ENCODE data around the gene B3GALT6. TPM values are rescaled to one million over a fixed set of nuclear protein-coding genes. Genes with fewer than 3 reads are reported as not detected.

B3GALT6 gene
- total RNA-seq, 1 experiment from 2014 or later = 20.0 TPM

DNA sequence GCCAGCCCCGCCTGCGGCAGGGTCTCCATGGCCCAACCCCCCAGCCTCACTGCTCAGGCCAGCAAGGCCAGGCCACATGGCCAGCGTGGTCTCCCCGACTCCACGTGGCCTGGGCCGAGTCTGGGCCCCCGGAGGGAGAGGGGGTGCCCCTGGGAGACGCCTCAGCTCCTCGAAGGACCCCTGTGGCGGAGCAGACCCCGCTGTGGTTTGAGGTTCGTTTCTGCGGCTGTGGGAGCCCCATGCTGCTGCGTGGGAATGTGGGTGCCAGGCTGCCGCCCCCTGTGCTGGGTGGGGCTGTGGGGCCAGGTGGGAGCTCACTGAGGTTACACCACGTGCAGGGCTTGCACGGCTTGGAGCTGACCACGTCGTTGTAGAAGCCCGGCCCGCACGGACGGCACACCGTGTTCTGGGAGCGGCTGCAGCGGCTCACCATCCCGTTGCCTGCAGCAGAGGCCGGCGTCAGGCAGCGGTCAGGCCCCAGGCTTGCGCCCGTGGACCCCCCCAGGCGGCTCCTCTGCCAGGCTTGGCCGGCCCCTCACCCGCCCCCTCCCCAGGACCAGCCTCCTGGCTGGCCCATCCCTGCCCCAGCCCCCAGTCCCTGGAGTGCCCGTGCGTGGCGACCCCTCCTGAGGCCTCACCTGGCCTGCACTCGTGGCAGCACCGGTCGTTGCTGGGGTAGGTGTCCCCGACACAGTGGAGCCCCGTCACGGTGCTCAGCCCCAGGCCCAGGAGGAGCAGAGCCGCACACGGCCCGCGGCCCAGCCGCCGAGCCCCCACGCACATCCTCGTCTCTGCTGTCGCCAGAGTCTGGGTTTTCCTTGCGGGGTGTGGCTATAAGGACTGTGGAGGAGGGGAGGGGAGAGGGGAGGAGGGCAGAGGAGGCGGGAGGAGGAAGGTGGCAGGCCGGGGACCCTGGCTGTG lies 18.4 kb upstream of the B3GALT6 start, which contains the start of gene TNFRSF4 (continued):
- TF ChIP-seq, protein P1, sequence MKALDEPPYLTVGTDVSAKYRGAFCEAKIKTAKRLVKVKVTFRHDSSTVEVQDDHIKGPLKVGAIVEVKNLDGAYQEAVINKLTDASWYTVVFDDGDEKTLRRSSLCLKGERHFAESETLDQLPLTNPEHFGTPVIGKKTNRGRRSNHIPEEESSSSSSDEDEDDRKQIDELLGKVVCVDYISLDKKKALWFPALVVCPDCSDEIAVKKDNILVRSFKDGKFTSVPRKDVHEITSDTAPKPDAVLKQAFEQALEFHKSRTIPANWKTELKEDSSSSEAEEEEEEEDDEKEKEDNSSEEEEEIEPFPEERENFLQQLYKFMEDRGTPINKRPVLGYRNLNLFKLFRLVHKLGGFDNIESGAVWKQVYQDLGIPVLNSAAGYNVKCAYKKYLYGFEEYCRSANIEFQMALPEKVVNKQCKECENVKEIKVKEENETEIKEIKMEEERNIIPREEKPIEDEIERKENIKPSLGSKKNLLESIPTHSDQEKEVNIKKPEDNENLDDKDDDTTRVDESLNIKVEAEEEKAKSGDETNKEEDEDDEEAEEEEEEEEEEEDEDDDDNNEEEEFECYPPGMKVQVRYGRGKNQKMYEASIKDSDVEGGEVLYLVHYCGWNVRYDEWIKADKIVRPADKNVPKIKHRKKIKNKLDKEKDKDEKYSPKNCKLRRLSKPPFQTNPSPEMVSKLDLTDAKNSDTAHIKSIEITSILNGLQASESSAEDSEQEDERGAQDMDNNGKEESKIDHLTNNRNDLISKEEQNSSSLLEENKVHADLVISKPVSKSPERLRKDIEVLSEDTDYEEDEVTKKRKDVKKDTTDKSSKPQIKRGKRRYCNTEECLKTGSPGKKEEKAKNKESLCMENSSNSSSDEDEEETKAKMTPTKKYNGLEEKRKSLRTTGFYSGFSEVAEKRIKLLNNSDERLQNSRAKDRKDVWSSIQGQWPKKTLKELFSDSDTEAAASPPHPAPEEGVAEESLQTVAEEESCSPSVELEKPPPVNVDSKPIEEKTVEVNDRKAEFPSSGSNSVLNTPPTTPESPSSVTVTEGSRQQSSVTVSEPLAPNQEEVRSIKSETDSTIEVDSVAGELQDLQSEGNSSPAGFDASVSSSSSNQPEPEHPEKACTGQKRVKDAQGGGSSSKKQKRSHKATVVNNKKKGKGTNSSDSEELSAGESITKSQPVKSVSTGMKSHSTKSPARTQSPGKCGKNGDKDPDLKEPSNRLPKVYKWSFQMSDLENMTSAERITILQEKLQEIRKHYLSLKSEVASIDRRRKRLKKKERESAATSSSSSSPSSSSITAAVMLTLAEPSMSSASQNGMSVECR (CRISPR knock-in tag; IDR thresholded peaks at IDR 0.05; ENCODE audit: borderline replicate concordance) = no peak
- TF ChIP-seq CBFB (CRISPR knock-in tag; IDR thresholded peaks at IDR 0.05; ENCODE audit: low read depth) (no peak), SP1 (CRISPR knock-in tag; conservative IDR thresholded peaks at IDR 0.05) (no peak), JAZF1 (CRISPR knock-in tag; IDR thresholded peaks at IDR 0.05) (no peak), HMGA2 (CRISPR knock-in tag; IDR thresholded peaks at IDR 0.05) (no peak)
- TF ChIP-seq, protein P2, sequence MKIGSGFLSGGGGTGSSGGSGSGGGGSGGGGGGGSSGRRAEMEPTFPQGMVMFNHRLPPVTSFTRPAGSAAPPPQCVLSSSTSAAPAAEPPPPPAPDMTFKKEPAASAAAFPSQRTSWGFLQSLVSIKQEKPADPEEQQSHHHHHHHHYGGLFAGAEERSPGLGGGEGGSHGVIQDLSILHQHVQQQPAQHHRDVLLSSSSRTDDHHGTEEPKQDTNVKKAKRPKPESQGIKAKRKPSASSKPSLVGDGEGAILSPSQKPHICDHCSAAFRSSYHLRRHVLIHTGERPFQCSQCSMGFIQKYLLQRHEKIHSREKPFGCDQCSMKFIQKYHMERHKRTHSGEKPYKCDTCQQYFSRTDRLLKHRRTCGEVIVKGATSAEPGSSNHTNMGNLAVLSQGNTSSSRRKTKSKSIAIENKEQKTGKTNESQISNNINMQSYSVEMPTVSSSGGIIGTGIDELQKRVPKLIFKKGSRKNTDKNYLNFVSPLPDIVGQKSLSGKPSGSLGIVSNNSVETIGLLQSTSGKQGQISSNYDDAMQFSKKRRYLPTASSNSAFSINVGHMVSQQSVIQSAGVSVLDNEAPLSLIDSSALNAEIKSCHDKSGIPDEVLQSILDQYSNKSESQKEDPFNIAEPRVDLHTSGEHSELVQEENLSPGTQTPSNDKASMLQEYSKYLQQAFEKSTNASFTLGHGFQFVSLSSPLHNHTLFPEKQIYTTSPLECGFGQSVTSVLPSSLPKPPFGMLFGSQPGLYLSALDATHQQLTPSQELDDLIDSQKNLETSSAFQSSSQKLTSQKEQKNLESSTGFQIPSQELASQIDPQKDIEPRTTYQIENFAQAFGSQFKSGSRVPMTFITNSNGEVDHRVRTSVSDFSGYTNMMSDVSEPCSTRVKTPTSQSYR (CRISPR knock-in tag; IDR thresholded peaks at IDR 0.05) = no peak

DNA sequence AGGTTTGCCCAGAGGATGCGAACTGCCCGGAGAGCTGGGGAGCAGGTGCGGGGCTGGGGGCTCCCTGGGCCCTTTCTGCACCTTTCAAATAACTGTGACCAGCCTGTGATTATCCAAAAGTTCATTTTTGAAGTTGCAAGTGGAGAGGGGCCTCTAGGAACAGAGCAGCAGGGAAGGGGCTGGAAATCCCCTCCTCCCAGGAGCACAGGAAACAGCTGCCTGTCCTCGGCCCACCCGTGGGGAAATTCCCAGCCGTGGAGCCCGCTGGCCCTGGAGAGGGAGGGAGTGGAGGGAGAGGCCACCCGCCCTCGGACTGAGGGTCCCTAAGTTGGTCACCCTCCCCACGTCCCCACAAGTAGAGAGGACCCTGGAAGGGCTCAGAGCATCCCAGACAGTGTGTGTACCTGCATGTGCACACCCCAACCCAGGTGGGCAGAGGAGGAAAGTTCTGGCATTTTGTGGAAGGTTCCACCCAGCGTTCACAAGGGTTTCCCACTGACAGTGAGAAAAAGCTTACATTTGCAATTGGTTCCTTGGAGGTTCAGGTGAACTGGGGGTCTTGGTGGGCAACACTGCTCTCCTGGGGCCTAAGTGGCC lies 16.9 kb upstream of the B3GALT6 start:
- Mint-ChIP-seq H3K27ac (no peak overlapping the region), H3K4me3 (no peak overlapping the region), H3K36me3 (no peaks in the 10 kb centered on the region), H3K4me1 (no peaks in the 10 kb centered on the region), H3K9me3 (no peaks in the 10 kb centered on the region), H3K27me3 (ENCODE audit: low read depth) (no peaks in the 10 kb centered on the region)
- ChIA-PET CTCF (no interaction called here), POLR2A (interaction anchor here (1.2 kb wide), 1 partner anchor 22 kb away, joined by 4 read pairs; no protein-coding TSS in a partner anchor)
- DNase-seq (ENCODE audit: low spot score) (no peak), ATAC-seq (no peak)
- TF ChIP-seq SOX15 (CRISPR knock-in tag; IDR thresholded peaks at IDR 0.05) (no peak), ZNF263 (CRISPR knock-in tag; IDR thresholded peaks at IDR 0.05; ENCODE audit: low read depth) (no peak), EMX1 (CRISPR knock-in tag; IDR thresholded peaks at IDR 0.05) (no peak), HMGA2 (CRISPR knock-in tag; IDR thresholded peaks at IDR 0.05) (no peak), TEAD4 (CRISPR knock-in tag; IDR thresholded peaks at IDR 0.05) (no peak), MXD4 (CRISPR knock-in tag; IDR thresholded peaks at IDR 0.05; ENCODE audit: borderline replicate concordance) (no peak), FOXP1 (CRISPR knock-in tag; IDR thresholded peaks at IDR 0.05; ENCODE audit: borderline replicate concordance) (no peak), NR3C1 (CRISPR knock-in tag; conservative IDR thresholded peaks at IDR 0.05; ENCODE audit: low read depth) (no peak), TEAD1 (CRISPR knock-in tag; IDR thresholded peaks at IDR 0.05) (no peak), ZNF138 (CRISPR knock-in tag; conservative IDR thresholded peaks at IDR 0.05) (no peak)
- TF ChIP-seq, protein P3, sequence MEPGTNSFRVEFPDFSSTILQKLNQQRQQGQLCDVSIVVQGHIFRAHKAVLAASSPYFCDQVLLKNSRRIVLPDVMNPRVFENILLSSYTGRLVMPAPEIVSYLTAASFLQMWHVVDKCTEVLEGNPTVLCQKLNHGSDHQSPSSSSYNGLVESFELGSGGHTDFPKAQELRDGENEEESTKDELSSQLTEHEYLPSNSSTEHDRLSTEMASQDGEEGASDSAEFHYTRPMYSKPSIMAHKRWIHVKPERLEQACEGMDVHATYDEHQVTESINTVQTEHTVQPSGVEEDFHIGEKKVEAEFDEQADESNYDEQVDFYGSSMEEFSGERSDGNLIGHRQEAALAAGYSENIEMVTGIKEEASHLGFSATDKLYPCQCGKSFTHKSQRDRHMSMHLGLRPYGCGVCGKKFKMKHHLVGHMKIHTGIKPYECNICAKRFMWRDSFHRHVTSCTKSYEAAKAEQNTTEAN (CRISPR knock-in tag; IDR thresholded peaks at IDR 0.05) = no peak
- TF ChIP-seq, protein P4, sequence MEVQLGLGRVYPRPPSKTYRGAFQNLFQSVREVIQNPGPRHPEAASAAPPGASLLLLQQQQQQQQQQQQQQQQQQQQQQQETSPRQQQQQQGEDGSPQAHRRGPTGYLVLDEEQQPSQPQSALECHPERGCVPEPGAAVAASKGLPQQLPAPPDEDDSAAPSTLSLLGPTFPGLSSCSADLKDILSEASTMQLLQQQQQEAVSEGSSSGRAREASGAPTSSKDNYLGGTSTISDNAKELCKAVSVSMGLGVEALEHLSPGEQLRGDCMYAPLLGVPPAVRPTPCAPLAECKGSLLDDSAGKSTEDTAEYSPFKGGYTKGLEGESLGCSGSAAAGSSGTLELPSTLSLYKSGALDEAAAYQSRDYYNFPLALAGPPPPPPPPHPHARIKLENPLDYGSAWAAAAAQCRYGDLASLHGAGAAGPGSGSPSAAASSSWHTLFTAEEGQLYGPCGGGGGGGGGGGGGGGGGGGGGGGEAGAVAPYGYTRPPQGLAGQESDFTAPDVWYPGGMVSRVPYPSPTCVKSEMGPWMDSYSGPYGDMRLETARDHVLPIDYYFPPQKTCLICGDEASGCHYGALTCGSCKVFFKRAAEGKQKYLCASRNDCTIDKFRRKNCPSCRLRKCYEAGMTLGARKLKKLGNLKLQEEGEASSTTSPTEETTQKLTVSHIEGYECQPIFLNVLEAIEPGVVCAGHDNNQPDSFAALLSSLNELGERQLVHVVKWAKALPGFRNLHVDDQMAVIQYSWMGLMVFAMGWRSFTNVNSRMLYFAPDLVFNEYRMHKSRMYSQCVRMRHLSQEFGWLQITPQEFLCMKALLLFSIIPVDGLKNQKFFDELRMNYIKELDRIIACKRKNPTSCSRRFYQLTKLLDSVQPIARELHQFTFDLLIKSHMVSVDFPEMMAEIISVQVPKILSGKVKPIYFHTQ (CRISPR knock-in tag; IDR thresholded peaks at IDR 0.05) = no peak
- TF ChIP-seq, protein P5, sequence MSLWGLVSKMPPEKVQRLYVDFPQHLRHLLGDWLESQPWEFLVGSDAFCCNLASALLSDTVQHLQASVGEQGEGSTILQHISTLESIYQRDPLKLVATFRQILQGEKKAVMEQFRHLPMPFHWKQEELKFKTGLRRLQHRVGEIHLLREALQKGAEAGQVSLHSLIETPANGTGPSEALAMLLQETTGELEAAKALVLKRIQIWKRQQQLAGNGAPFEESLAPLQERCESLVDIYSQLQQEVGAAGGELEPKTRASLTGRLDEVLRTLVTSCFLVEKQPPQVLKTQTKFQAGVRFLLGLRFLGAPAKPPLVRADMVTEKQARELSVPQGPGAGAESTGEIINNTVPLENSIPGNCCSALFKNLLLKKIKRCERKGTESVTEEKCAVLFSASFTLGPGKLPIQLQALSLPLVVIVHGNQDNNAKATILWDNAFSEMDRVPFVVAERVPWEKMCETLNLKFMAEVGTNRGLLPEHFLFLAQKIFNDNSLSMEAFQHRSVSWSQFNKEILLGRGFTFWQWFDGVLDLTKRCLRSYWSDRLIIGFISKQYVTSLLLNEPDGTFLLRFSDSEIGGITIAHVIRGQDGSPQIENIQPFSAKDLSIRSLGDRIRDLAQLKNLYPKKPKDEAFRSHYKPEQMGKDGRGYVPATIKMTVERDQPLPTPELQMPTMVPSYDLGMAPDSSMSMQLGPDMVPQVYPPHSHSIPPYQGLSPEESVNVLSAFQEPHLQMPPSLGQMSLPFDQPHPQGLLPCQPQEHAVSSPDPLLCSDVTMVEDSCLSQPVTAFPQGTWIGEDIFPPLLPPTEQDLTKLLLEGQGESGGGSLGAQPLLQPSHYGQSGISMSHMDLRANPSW (CRISPR knock-in tag; conservative IDR thresholded peaks at IDR 0.05; ENCODE audit: low read depth) = no peak

Data from WTC11 (cell line).